ENCODE measurements around the gene TMEM263. TPM values are rescaled to one million over a fixed set of nuclear protein-coding genes. Genes with fewer than 3 reads are reported as not detected.

The TMEM263 gene
- total RNA-seq, 4 donors from 2014 or later, result 20.1 to 34.1 (median 31.3) TPM

DNA sequence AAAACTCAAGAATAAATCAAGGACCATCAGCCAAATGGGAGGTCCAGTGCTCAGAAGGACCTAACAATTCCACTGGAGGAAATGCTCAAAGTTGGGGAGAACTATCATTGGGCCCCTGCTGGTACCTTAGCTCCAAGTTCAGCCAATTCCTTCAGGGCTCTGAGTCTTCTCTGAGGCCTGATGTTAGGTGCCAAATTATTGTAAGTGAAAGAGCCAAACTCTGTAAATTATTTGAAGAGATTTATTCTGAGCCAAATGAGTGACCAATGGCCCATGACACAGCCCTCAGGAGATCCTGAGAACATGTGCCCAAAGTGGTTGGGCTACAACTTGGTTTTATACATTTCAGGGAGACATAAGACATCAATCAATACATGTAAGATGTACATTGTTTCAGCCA, 8.2 kb upstream of the TMEM263 start:
- Histone ChIP-seq H3K9me3 (no peaks in the 10 kb centered on the region), H3K27ac (no peak overlapping the region), H3K4me3 (no peak overlapping the region), H3K36me3 (no peaks in the 10 kb centered on the region), H3K27me3 (no peaks in the 10 kb centered on the region), H3K4me1 (no peaks in the 10 kb centered on the region)
- TF ChIP-seq POLR2A (IDR thresholded peaks at IDR 0.05) (no peak), EP300 (IDR thresholded peaks at IDR 0.05) (no peak), CTCF (IDR thresholded peaks at IDR 0.05) (no peak)
- no peak for DNase-seq (ENCODE audit: low spot score in 2 of 2)

DNA sequence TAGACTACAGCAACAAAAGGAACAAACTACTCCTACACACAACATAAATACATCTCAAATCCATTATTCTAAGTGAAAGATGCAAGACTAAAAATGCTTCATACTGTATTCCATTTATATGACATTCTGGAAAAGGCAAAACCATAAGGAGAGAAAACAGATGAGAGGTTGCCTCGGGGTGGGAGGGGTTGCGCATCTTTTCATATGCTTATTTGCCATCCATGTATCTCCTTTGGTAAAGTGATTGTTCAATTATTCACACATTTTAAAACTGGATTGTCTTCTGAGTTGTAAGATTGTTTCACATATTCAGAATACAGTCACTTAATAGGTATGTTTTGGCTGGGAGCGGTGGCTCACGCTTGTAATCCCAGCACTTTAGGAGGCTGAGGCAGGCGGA, 5.1 kb upstream of the TMEM263 start:
- TF ChIP-seq EP300 (IDR thresholded peaks at IDR 0.05), result no peak
- TF ChIP-seq POLR2A (IDR thresholded peaks at IDR 0.05), result no peak
- TF ChIP-seq CTCF (IDR thresholded peaks at IDR 0.05), result no peak
- Histone ChIP-seq H3K27ac (no peak overlapping the region), H3K36me3 (no peaks in the 10 kb centered on the region), H3K27me3 (no peaks in the 10 kb centered on the region), H3K4me1 (peaks cover 0 to 17% (median 4%) of the 10 kb centered on the region in 4 donors), H3K9me3 (no peaks in the 10 kb centered on the region), H3K4me3 (no peak overlapping the region)
- DNase-seq (ENCODE audit: low spot score in 2 of 2), result no peak
- 94 to 97% methylated on average over 5 of the region's 5 CpGs for WGBS, 2 donors

GRCh38 chr12:106953352-106954250, 2.1 kb upstream of the TMEM263 start:
- TF ChIP-seq CTCF (IDR thresholded peaks at IDR 0.05), result no peak
- TF ChIP-seq POLR2A (IDR thresholded peaks at IDR 0.05), result no peak
- TF ChIP-seq EP300 (IDR thresholded peaks at IDR 0.05), result no peak
- Histone ChIP-seq H3K9me3 (no peaks in the 10 kb centered on the region), H3K27me3 (no peaks in the 10 kb centered on the region), H3K4me1 (peaks cover 0 to 33% (median 13%) of the 10 kb centered on the region in 4 donors), H3K4me3 (no peak overlapping the region), H3K36me3 (no peaks in the 10 kb centered on the region), H3K27ac (peak overlapping the region in 3 of 4 donors; percentile 98 to 99 (median 99))
- no peak for DNase-seq (ENCODE audit: low spot score in 2 of 2)
- 73 to 74% methylated on average over 12 of the region's 12 CpGs for WGBS, 2 donors

GRCh38 chr12:106954462-106955376, 988 bp upstream of the TMEM263 start:
- Histone ChIP-seq H3K4me3 (peak overlapping the region; percentile 75 to 98 (median 86)), H3K36me3 (no peaks in the 10 kb centered on the region), H3K9me3 (no peaks in the 10 kb centered on the region), H3K27me3 (no peaks in the 10 kb centered on the region), H3K27ac (peak overlapping the region; percentile 93 to 99 (median 98)), H3K4me1 (peaks cover 0 to 44% (median 15%) of the 10 kb centered on the region in 4 donors)
- TF ChIP-seq EP300 (IDR thresholded peaks at IDR 0.05) (no peak), POLR2A (IDR thresholded peaks at IDR 0.05) (no peak), CTCF (IDR thresholded peaks at IDR 0.05) (no peak)
- 24 to 33% methylated on average over 36 of the region's 36 CpGs for WGBS, 2 donors
- peak; percentile 31 to 35 for DNase-seq (ENCODE audit: low spot score in 2 of 2)

Measured in tibial nerve (tissue), 4 donors.